ENCODE data around the gene MACROD2.

The MACROD2 gene

GRCh38 chr20:15882553-15882952 is 1887.2 kb downstream of the MACROD2 start:
- Histone ChIP-seq H3K9me3 (replicated peaks in 1 of 11) (peaks cover 19 to 36% (median 29%) of the 10 kb centered on the region in 11 experiments), H3K4me2 (no peak overlapping the region), H3K36me3 (peaks cover 0 to 13% (median 0%) of the 10 kb centered on the region in 11 experiments; a peak in 4 of 22 replicates), H3K27ac (no peak overlapping the region), H3K4me1 (peaks cover 0 to 11% (median 3%) of the 10 kb centered on the region in 10 experiments; a peak in 7 of 20 replicates), H3K27me3 (no peaks in the 10 kb centered on the region), H3K4me3 (no peak overlapping the region), H4K20me1 (no peaks in the 10 kb centered on the region), H3K9ac (no peak overlapping the region)
- no peak for TF ChIP-seq Cebpa-rat (IDR thresholded peaks at IDR 0.05)

- Histone ChIP-seq H3K9ac (no peak overlapping the region), H3K27ac (no peak overlapping the region), H3K4me1 (peaks cover 10 to 42% (median 26%) of the 10 kb centered on the region in 10 experiments; a peak in 18 of 20 replicates), H3K27me3 (no peaks in the 10 kb centered on the region), H3K4me3 (no peak overlapping the region), H3K9me3 (replicated peaks in 1 of 11) (peaks cover 11 to 33% (median 24%) of the 10 kb centered on the region in 11 experiments), H3K36me3 (peaks cover 0 to 40% (median 5%) of the 10 kb centered on the region in 11 experiments; a peak in 10 of 22 replicates), H3K4me2 (peak overlapping the region in 4 of 11 experiments; percentile 1 to 24 (median 10); a peak in 3 of 22 replicates), H4K20me1 (no peaks in the 10 kb centered on the region; a peak in 1 of 22 replicates)
- no peak for TF ChIP-seq Cebpa-rat (IDR thresholded peaks at IDR 0.05)
Measured at GRCh38 chr20:15886250-15886649, 1890.9 kb downstream of the MACROD2 start.

DNA sequence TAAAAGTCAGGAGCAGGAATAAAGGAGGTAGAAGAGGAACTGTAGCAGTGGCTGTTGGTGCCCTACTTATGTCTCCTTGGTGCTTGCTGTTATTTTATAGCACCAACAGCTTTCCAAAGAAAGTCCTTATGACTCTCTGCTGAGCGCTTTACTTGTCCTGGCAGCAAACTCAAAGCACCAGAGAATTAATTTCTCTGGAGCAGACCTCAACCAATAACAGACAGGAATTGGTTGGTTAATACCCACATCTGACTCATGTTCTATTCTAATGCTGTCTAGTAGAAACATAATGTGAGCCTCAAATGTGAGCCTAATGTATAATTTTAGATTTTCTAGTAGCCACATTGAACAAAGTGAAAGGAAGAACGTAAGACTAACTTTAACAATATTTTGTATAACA is 1892.1 kb downstream of the MACROD2 start:
- Histone ChIP-seq H3K4me3 (no peak overlapping the region), H3K4me2 (no peak overlapping the region), H3K27me3 (no peaks in the 10 kb centered on the region), H3K36me3 (peaks cover 0 to 51% (median 17%) of the 10 kb centered on the region in 11 experiments; a peak in 13 of 22 replicates), H3K27ac (no peak overlapping the region), H3K9ac (no peak overlapping the region), H4K20me1 (no peaks in the 10 kb centered on the region; a peak in 1 of 22 replicates), H3K9me3 (replicated peaks in 1 of 11) (peaks cover 7 to 28% (median 19%) of the 10 kb centered on the region in 11 experiments), H3K4me1 (peaks cover 10 to 51% (median 27%) of the 10 kb centered on the region in 10 experiments; a peak in 18 of 20 replicates)
- TF ChIP-seq Cebpa-rat (IDR thresholded peaks at IDR 0.05), result no peak

GRCh38 chr20:15889061-15889460 is 1893.7 kb downstream of the MACROD2 start:
- peak overlapping the region in 8 of 11 experiments; percentile 24 to 76 (median 54); a peak in 14 of 22 replicates for H3K4me2 ChIP-seq
- H3K36me3 ChIP-seq, result peaks cover 0 to 68% (median 33%) of the 10 kb centered on the region in 11 experiments; a peak in 15 of 22 replicates
- no peak overlapping the region for H3K9ac ChIP-seq
- H4K20me1 ChIP-seq, result no peaks in the 10 kb centered on the region; a peak in 1 of 22 replicates
- H3K4me1 ChIP-seq, result peaks cover 10 to 51% (median 27%) of the 10 kb centered on the region in 10 experiments; a peak in 18 of 20 replicates
- H3K27ac ChIP-seq, result no peak overlapping the region
- H3K4me3 ChIP-seq, result no peak overlapping the region
- TF ChIP-seq Cebpa-rat (IDR thresholded peaks at IDR 0.05), result no peak
- no peaks in the 10 kb centered on the region for H3K27me3 ChIP-seq
- H3K9me3 ChIP-seq (replicated peaks in 1 of 11), result peaks cover 7 to 31% (median 20%) of the 10 kb centered on the region in 11 experiments

GRCh38 chr20:15889514-15890256 is 1894.4 kb downstream of the MACROD2 start:
- Histone ChIP-seq H3K27ac (no peak overlapping the region), H3K9me3 (replicated peaks in 1 of 11) (peaks cover 7 to 32% (median 20%) of the 10 kb centered on the region in 11 experiments), H3K27me3 (no peaks in the 10 kb centered on the region), H3K9ac (no peak overlapping the region), H4K20me1 (no peaks in the 10 kb centered on the region; a peak in 1 of 22 replicates), H3K4me2 (peak overlapping the region in 9 of 11 experiments; percentile 14 to 76 (median 48); a peak in 16 of 22 replicates), H3K4me1 (peaks cover 10 to 51% (median 27%) of the 10 kb centered on the region in 10 experiments; a peak in 18 of 20 replicates), H3K36me3 (peaks cover 0 to 74% (median 35%) of the 10 kb centered on the region in 11 experiments; a peak in 15 of 22 replicates), H3K4me3 (no peak overlapping the region)
- TF ChIP-seq Cebpa-rat (IDR thresholded peaks at IDR 0.05), result no peak

- H3K9me3 ChIP-seq (replicated peaks in 1 of 11), result peaks cover 7 to 36% (median 23%) of the 10 kb centered on the region in 11 experiments
- H3K4me3 ChIP-seq, result no peak overlapping the region
- H3K27me3 ChIP-seq, result no peaks in the 10 kb centered on the region
- peak overlapping the region in 10 of 11 experiments; percentile 2 to 76 (median 47); a peak in 18 of 22 replicates for H3K4me2 ChIP-seq
- peaks cover 10 to 51% (median 27%) of the 10 kb centered on the region in 10 experiments; a peak in 18 of 20 replicates for H3K4me1 ChIP-seq
- H3K27ac ChIP-seq, result no peak overlapping the region
- no peaks in the 10 kb centered on the region; a peak in 1 of 22 replicates for H4K20me1 ChIP-seq
- H3K9ac ChIP-seq, result no peak overlapping the region
- peaks cover 0 to 79% (median 35%) of the 10 kb centered on the region in 11 experiments; a peak in 15 of 22 replicates for H3K36me3 ChIP-seq
- TF ChIP-seq Cebpa-rat (IDR thresholded peaks at IDR 0.05), result no peak
Measured at GRCh38 chr20:15890407-15890982, 1895.2 kb downstream of the MACROD2 start.

DNA sequence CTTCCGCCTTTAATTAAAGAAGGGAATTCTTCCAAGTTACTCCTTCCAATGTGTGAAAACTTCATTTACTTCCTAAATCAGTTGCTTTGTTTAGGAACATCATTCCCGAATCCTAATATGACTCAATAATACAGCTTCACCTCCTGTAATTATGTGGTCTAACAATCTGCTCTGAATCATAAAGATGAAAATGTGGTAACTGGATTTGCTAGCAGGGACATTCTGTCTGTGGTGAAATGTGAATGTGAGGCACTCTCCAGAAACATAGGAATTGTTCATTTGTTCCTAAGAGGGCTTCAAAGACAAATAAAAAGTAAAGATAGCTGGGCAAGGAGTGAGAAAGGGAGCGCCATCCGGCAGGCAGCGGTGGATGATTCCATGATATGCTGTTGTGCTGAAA is 1899.8 kb downstream of the MACROD2 start:
- no peak for TF ChIP-seq Cebpa-rat (IDR thresholded peaks at IDR 0.05)
- no peak overlapping the region for H3K9ac ChIP-seq
- H3K9me3 ChIP-seq (replicated peaks in 1 of 11), result peaks cover 0 to 18% (median 0%) of the 10 kb centered on the region in 11 experiments; a peak in 6 of 22 replicates
- H3K36me3 ChIP-seq, result peaks cover 0 to 61% (median 24%) of the 10 kb centered on the region in 11 experiments; a peak in 15 of 22 replicates
- H3K4me2 ChIP-seq, result no peak overlapping the region
- peaks cover 10 to 27% (median 12%) of the 10 kb centered on the region in 10 experiments; a peak in 18 of 20 replicates for H3K4me1 ChIP-seq
- no peak overlapping the region for H3K27ac ChIP-seq
- H3K4me3 ChIP-seq, result no peak overlapping the region
- no peaks in the 10 kb centered on the region for H3K27me3 ChIP-seq
- no peaks in the 10 kb centered on the region for H4K20me1 ChIP-seq

GRCh38 chr20:15895560-15896084 is 1900.3 kb downstream of the MACROD2 start:
- Histone ChIP-seq H3K4me2 (0 out of 22 replicates have a peak overlapping the region, but pooled peaks of 1 of the 11 experiments have one; percentile 7), H3K36me3 (peaks cover 0 to 66% (median 24%) of the 10 kb centered on the region in 11 experiments; a peak in 15 of 22 replicates)

More at GRCh38 chr20:15895560-15896084, 1900.3 kb downstream of the MACROD2 start:
- H3K27me3 ChIP-seq, result no peaks in the 10 kb centered on the region
- H3K9ac ChIP-seq, result no peak overlapping the region
- H3K4me3 ChIP-seq, result no peak overlapping the region
- peaks cover 0 to under 1% (median 0%) of the 10 kb centered on the region in 11 experiments; a peak in 1 of 22 replicates for H4K20me1 ChIP-seq
- peaks cover 0 to 18% (median 0%) of the 10 kb centered on the region in 11 experiments; a peak in 6 of 22 replicates for H3K9me3 ChIP-seq (replicated peaks in 1 of 11)
- TF ChIP-seq Cebpa-rat (IDR thresholded peaks at IDR 0.05), result no peak
- H3K27ac ChIP-seq, result no peak overlapping the region
- H3K4me1 ChIP-seq, result peaks cover 6 to 22% (median 7%) of the 10 kb centered on the region in 10 experiments; a peak in 18 of 20 replicates

Measured in BLaER1 treated with 17β-estradiol and CSF1 and Interleukin-3, amounts not matched to agents 10 nM and 100 nM (cell line).